ENCODE results near the gene RYR2.

RYR2 gene

GRCh38 chr1:237041795-237042525 lies at the start of gene RYR2:
Gene RYR2, plus strand, starts transcription at chr1:237042184. Its CDS starts 338 bp downstream, at chr1:237042522.
- no peak for DNase-seq (ENCODE audit: low read depth in 1 of 2, low spot score in 1 of 2)
- TF ChIP-seq JUND (IDR thresholded peaks at IDR 0.05; ENCODE audit: low read depth): no peak
- in situ Hi-C loops (cut with HindIII; ENCODE audit: low pct_unique_long_range_greater_than_20kb, low sequenced_read_pairs): no loop called here

GRCh38 chr1:236992449-236992848 lies 49.5 kb upstream of the RYR2 start:
- TF ChIP-seq JUND (IDR thresholded peaks at IDR 0.05; ENCODE audit: low read depth): no peak
- in situ Hi-C loops (cut with HindIII; ENCODE audit: low pct_unique_long_range_greater_than_20kb, low sequenced_read_pairs): no loop called here
- peak in 1 of 2 experiments; percentile 33 for DNase-seq (ENCODE audit: low read depth in 1 of 2, low spot score in 1 of 2)

- DNase-seq (ENCODE audit: low read depth in 1 of 2, low spot score in 1 of 2): no peak
- no peak for TF ChIP-seq JUND (IDR thresholded peaks at IDR 0.05; ENCODE audit: low read depth)
- in situ Hi-C loops (cut with HindIII; ENCODE audit: low pct_unique_long_range_greater_than_20kb, low sequenced_read_pairs): no loop called here
These were observed 47.5 kb upstream of the RYR2 start for GRCh38 chr1:236994450-236994849.

GRCh38 chr1:236997361-236997760 lies 44.6 kb upstream of the RYR2 start:
- no peak for TF ChIP-seq JUND (IDR thresholded peaks at IDR 0.05; ENCODE audit: low read depth)
- DNase-seq (ENCODE audit: low read depth in 1 of 2, low spot score in 1 of 2): no peak
- in situ Hi-C loops (cut with HindIII; ENCODE audit: low pct_unique_long_range_greater_than_20kb, low sequenced_read_pairs): no loop called here

- DNase-seq (ENCODE audit: low read depth in 1 of 2, low spot score in 1 of 2): peak in 1 of 2 experiments; percentile 20
- no peak for TF ChIP-seq JUND (IDR thresholded peaks at IDR 0.05; ENCODE audit: low read depth)
- in situ Hi-C loops (cut with HindIII; ENCODE audit: low pct_unique_long_range_greater_than_20kb, low sequenced_read_pairs): no loop called here
These were observed 44.1 kb upstream of the RYR2 start for GRCh38 chr1:236997882-236998281.

GRCh38 chr1:236998546-236998945 lies 43.4 kb upstream of the RYR2 start:
- TF ChIP-seq JUND (IDR thresholded peaks at IDR 0.05; ENCODE audit: low read depth): no peak
- in situ Hi-C loops (cut with HindIII; ENCODE audit: low pct_unique_long_range_greater_than_20kb, low sequenced_read_pairs): no loop called here
- no peak for DNase-seq (ENCODE audit: low read depth in 1 of 2, low spot score in 1 of 2)

GRCh38 chr1:237000191-237000590 lies 41.8 kb upstream of the RYR2 start:
- in situ Hi-C loops (cut with HindIII; ENCODE audit: low pct_unique_long_range_greater_than_20kb, low sequenced_read_pairs): no loop called here
- TF ChIP-seq JUND (IDR thresholded peaks at IDR 0.05; ENCODE audit: low read depth): no peak

GRCh38 chr1:237003516-237003915 lies 38.5 kb upstream of the RYR2 start:
- in situ Hi-C loops (cut with HindIII; ENCODE audit: low pct_unique_long_range_greater_than_20kb, low sequenced_read_pairs): no loop called here
- TF ChIP-seq JUND (IDR thresholded peaks at IDR 0.05; ENCODE audit: low read depth): no peak
- DNase-seq (ENCODE audit: low read depth in 1 of 2, low spot score in 1 of 2): no peak

More at GRCh38 chr1:237000191-237000590, 41.8 kb upstream of the RYR2 start:
- DNase-seq (ENCODE audit: low read depth in 1 of 2, low spot score in 1 of 2): no peak

GRCh38 chr1:237004116-237004515 lies 37.9 kb upstream of the RYR2 start, which contains the start of gene MT1HL1:
Gene MT1HL1, minus strand, starts transcription at chr1:237004441. Its CDS starts 69 bp downstream, at chr1:237004372.
- no peak for TF ChIP-seq JUND (IDR thresholded peaks at IDR 0.05; ENCODE audit: low read depth)
- in situ Hi-C loops (cut with HindIII; ENCODE audit: low pct_unique_long_range_greater_than_20kb, low sequenced_read_pairs): no loop called here
- no peak for DNase-seq (ENCODE audit: low read depth in 1 of 2, low spot score in 1 of 2)

GRCh38 chr1:237005674-237006073 lies 36.3 kb upstream of the RYR2 start:
- in situ Hi-C loops (cut with HindIII; ENCODE audit: low pct_unique_long_range_greater_than_20kb, low sequenced_read_pairs): no loop called here
- TF ChIP-seq JUND (IDR thresholded peaks at IDR 0.05; ENCODE audit: low read depth): no peak

GRCh38 chr1:237007147-237007881 lies 34.7 kb upstream of the RYR2 start:
- TF ChIP-seq JUND (IDR thresholded peaks at IDR 0.05; ENCODE audit: low read depth): no peak
- in situ Hi-C loops (cut with HindIII; ENCODE audit: low pct_unique_long_range_greater_than_20kb, low sequenced_read_pairs): no loop called here
- DNase-seq (ENCODE audit: low read depth in 1 of 2, low spot score in 1 of 2): no peak

More at GRCh38 chr1:237005674-237006073, 36.3 kb upstream of the RYR2 start:
- no peak for DNase-seq (ENCODE audit: low read depth in 1 of 2, low spot score in 1 of 2)

GRCh38 chr1:237009611-237010010 lies 32.4 kb upstream of the RYR2 start:
- TF ChIP-seq JUND (IDR thresholded peaks at IDR 0.05; ENCODE audit: low read depth): no peak
- DNase-seq (ENCODE audit: low read depth in 1 of 2, low spot score in 1 of 2): no peak
- in situ Hi-C loops (cut with HindIII; ENCODE audit: low pct_unique_long_range_greater_than_20kb, low sequenced_read_pairs): no loop called here

- in situ Hi-C loops (cut with HindIII; ENCODE audit: low pct_unique_long_range_greater_than_20kb, low sequenced_read_pairs): no loop called here
- no peak for DNase-seq (ENCODE audit: low read depth in 1 of 2, low spot score in 1 of 2)
- TF ChIP-seq JUND (IDR thresholded peaks at IDR 0.05; ENCODE audit: low read depth): no peak
These were observed 30.6 kb upstream of the RYR2 start for GRCh38 chr1:237011432-237011831.
